Fibroblast of lung (primary cell): Measurements from ENCODE around the gene ANKRD33. TPM values are rescaled to one million over a fixed set of nuclear protein-coding genes. Genes with fewer than 3 reads are reported as not detected.
A peak's percentile ranks its signal among the peaks of the same experiment; 100 is the strongest.

Experiments
- DNase-seq, 2 donors: peaks; one replicate each; pipeline versions ENCODE4 v3.0.0 to v3.0.0-alpha.2; 2010; ENCODE audit warnings: low read depth in 2 of 2
- H2AFZ ChIP-seq: 2 replicates; pipeline ENCODE4 v1.5.1; 2012; ENCODE audit warnings: low read length, control low read depth, inconsistent platforms
- H3K27ac ChIP-seq: 2 replicates; pipeline ENCODE4 v1.5.1; 2011; ENCODE audit warnings: low read length, control low read depth; ENCODE audit not compliant: insufficient read depth
- H3K27me3 ChIP-seq: 2 replicates; pipeline ENCODE4 v1.5.1; 2011; ENCODE audit warnings: mild to moderate bottlenecking, low read length; ENCODE audit not compliant: control insufficient read depth, insufficient read depth
- H3K36me3 ChIP-seq: 2 replicates; pipeline ENCODE4 v1.5.1; 2011; ENCODE audit warnings: low read length; ENCODE audit not compliant: control insufficient read depth, insufficient read depth
- H3K4me1 ChIP-seq: 2 replicates; pipeline ENCODE4 v1.5.1; 2011; ENCODE audit warnings: low read length; ENCODE audit not compliant: control insufficient read depth, insufficient read depth; ENCODE audit errors: extremely low read depth
- H3K4me2 ChIP-seq: 2 replicates; pipeline ENCODE4 v1.5.1; 2011; ENCODE audit warnings: low read length, control low read depth; ENCODE audit not compliant: insufficient read depth; ENCODE audit errors: extremely low read depth
- H3K4me3 ChIP-seq, 4 experiments: fragments of 200-600 bp in 1 of 4; sonication (generic) in 1 of 4; replicated peaks in 1 of 4; 2 replicates each; pipeline ENCODE4 v1.5.1; 2011 to 2016; ENCODE audit warnings: low read length in 4 of 4, low read depth in 3 of 4, mild to moderate bottlenecking in 3 of 4, control low read depth in 2 of 4, inconsistent platforms in 1 of 4, mixed read lengths in 1 of 4; ENCODE audit not compliant: insufficient read depth in 1 of 4; ENCODE audit errors: control extremely low read depth in 1 of 4
- H3K79me2 ChIP-seq: 2 replicates; pipeline ENCODE4 v1.5.1; 2012; ENCODE audit warnings: mild to moderate bottlenecking, low read length, inconsistent platforms; ENCODE audit not compliant: control insufficient read depth, insufficient read depth
- H3K9ac ChIP-seq: 2 replicates; pipeline ENCODE4 v1.5.1; 2011; ENCODE audit warnings: mild to moderate bottlenecking, low read length, control low read depth; ENCODE audit not compliant: insufficient read depth
- H3K9me3 ChIP-seq: 2 replicates; pipeline ENCODE4 v1.5.1; 2012; ENCODE audit warnings: low read depth, low read length; ENCODE audit not compliant: control insufficient read depth, insufficient read depth
- H4K20me1 ChIP-seq: 2 replicates; pipeline ENCODE4 v1.5.1; 2011; ENCODE audit warnings: low read length; ENCODE audit not compliant: control insufficient read depth, insufficient read depth; ENCODE audit errors: extremely low read depth
- CTCF ChIP-seq, 2 donors: IDR thresholded peaks in 1 of 2; conservative IDR thresholded peaks in 1 of 2; 1 replicate in 1 of 2; 2 replicates in 1 of 2; pipeline ENCODE4 v1.5.1; 2011 to 2012; ENCODE audit warnings: low read length in 2 of 2, control low read depth in 1 of 2, inconsistent platforms in 1 of 2, low read depth in 1 of 2, mild to moderate bottlenecking in 1 of 2
- EZH2 ChIP-seq: IDR thresholded peaks from 2 replicates; pipeline ENCODE4 v1.5.1; 2012; ENCODE audit warnings: low read length, control low read depth, mild to moderate bottlenecking; ENCODE audit errors: missing control alignments
- polyA plus RNA-seq, 2 donors: library from polyadenylated mRNA; depleted of rRNA in 1 of 2; stranded (reverse) in 1 of 2; unstranded in 1 of 2; fragments of >200 nt; gene quantifications; 2 replicates each; pipeline ENCODE4 v1.2.1, GENCODE V29; 2011 to 2012; ENCODE audit warnings: missing spikeins in 1 of 2
- total RNA-seq: library from RNA; depleted of rRNA; stranded (reverse); fragments of >200 nt; gene quantifications from 2 replicates; pipeline ENCODE4 v1.2.1, GENCODE V29; 2014

ANKRD33 gene
- total and polyA plus RNA-seq, 2 donors (not counting 1 experiment from before 2014, with no cell fraction given), result under 0.01 TPM; not detected in 1

- H3K27ac ChIP-seq, result no peak overlapping the region
Observed at GRCh38 chr12:51941011-51941581, 53.2 kb downstream of the ANKRD33 start.

More at GRCh38 chr12:51941011-51941581, 53.2 kb downstream of the ANKRD33 start:
- no peak overlapping the region for H3K9ac ChIP-seq
- H3K4me3 ChIP-seq, result no peak overlapping the region
- H4K20me1 ChIP-seq, result no peaks in the 10 kb centered on the region
- H3K9me3 ChIP-seq, result no peaks in the 10 kb centered on the region
- TF ChIP-seq CTCF (conservative IDR thresholded peaks at IDR 0.05 in 1 of 2, IDR thresholded peaks at IDR 0.05 in 1 of 2; ENCODE audit: low read depth in 1 of 2, low read length in 2 of 2) (no peak), EZH2 (peak; percentile 55)
- no peaks in the 10 kb centered on the region for H3K36me3 ChIP-seq
- no peaks in the 10 kb centered on the region for H3K79me2 ChIP-seq
- peak overlapping the region; percentile 20 for H3K4me2 ChIP-seq
- H2AFZ ChIP-seq, result no peak overlapping the region
- DNase-seq, result peak in 1 of 2 donors; percentile 74
- peaks cover 3% of the 10 kb centered on the region for H3K4me1 ChIP-seq
- no peaks in the 10 kb centered on the region for H3K27me3 ChIP-seq

Other genes with a start within 250 kb of the ANKRD33 start
- gene FIGNL2, start 39.4 kb upstream of the ANKRD33 start, total RNA-seq, result 0.17 and 0.26 TPM in 2 replicates
- gene FIGNL2, start 39.4 kb upstream of the ANKRD33 start, polyA plus RNA-seq, result 0.06 and 0.07 TPM in 2 replicates
- 20.8 and 36.2 TPM in 2 replicates for gene ACVRL1, start 19.4 kb downstream of the ANKRD33 start, total RNA-seq
- gene ACVRL1, start 19.4 kb downstream of the ANKRD33 start, polyA plus RNA-seq, result 8.9 and 15.0 TPM in 2 replicates
- gene ACVR1B, start 63.6 kb downstream of the ANKRD33 start, total RNA-seq, result 11.3 and 12.4 TPM in 2 replicates
- 13.0 and 13.6 TPM in 2 replicates for gene ACVR1B, start 63.6 kb downstream of the ANKRD33 start, polyA plus RNA-seq
- gene TAMALIN, start 118.8 kb downstream of the ANKRD33 start, total RNA-seq, result 11.3 and 12.1 TPM in 2 replicates
- 4.9 and 5.3 TPM in 2 replicates for gene TAMALIN, start 118.8 kb downstream of the ANKRD33 start, polyA plus RNA-seq
- gene NR4A1, start 163.3 kb downstream of the ANKRD33 start, total RNA-seq, result 2.1 and 3.8 TPM in 2 replicates
- 4.1 and 15.9 TPM in 2 replicates for gene NR4A1, start 163.3 kb downstream of the ANKRD33 start, polyA plus RNA-seq
- gene ATG101, start 181.9 kb downstream of the ANKRD33 start, total RNA-seq, result 90.3 and 103 TPM in 2 replicates
- gene ATG101, start 181.9 kb downstream of the ANKRD33 start, polyA plus RNA-seq, result 82.2 and 82.9 TPM in 2 replicates
- 2.0 and 2.1 TPM in 2 replicates for gene SMIM41, start 191.6 kb downstream of the ANKRD33 start, total RNA-seq
- gene SMIM41, start 191.6 kb downstream of the ANKRD33 start, polyA plus RNA-seq, result 1.9 and 4.8 TPM in 2 replicates